HEK293 (cell line): Measurements from ENCODE around the gene EML1.

ENCODE experiments used
- CTCF ChIA-PET: fragments of 350-600 bp; formaldehyde crosslinking; extraction: SDS; loops from one replicate; lab custom pipeline; 2021; ENCODE audit warnings: antibody characterized with exemption; lab: Yijun Ruan, JAX
- POLR2A ChIA-PET: fragments of 300-600 bp; formaldehyde crosslinking; extraction: SDS; loops from one replicate; lab custom pipeline; 2020; ENCODE audit warnings: antibody characterized with exemption, inconsistent platforms; lab: Yijun Ruan, JAX
- H3K27ac ChIP-seq: fragments of 200-500 bp; sonication (Bioruptor generic); 2 replicates; pipeline ENCODE4 v1.5.1; 2014; ENCODE audit warnings: low read depth, low read length, control low read depth, inconsistent platforms; ENCODE audit errors: extremely low read depth
- H3K36me3 ChIP-seq, 2 experiments: fragments of 200-500 bp in 1 of 2; sonication (Bioruptor generic) in 1 of 2; 1 replicate in 1 of 2; 2 replicates in 1 of 2; pipeline ENCODE4 v1.5.1; 2014 to 2017; ENCODE audit warnings: inconsistent platforms in 2 of 2, low read length in 2 of 2; ENCODE audit not compliant: control insufficient read depth in 2 of 2, insufficient read depth in 1 of 2
- H3K4me1 ChIP-seq: fragments of 200-500 bp; sonication (Bioruptor generic); 2 replicates; pipeline ENCODE4 v1.5.1; 2014; ENCODE audit warnings: mild to moderate bottlenecking, low read length, inconsistent platforms; ENCODE audit not compliant: control insufficient read depth, insufficient read depth
- H3K4me3 ChIP-seq: 2 replicates; pipeline ENCODE4 v1.5.1; 2011; ENCODE audit warnings: low read depth, mild to moderate bottlenecking, control low read depth, low read length, moderate library complexity
- H3K9me3 ChIP-seq: fragments of 200-500 bp; sonication (Bioruptor generic); 2 replicates; pipeline ENCODE4 v1.5.1; 2014; ENCODE audit warnings: low read depth, low read length, inconsistent platforms; ENCODE audit not compliant: control insufficient read depth, insufficient read depth
- INSM2 ChIP-seq: fragments of 450-650 bp; formaldehyde crosslinking; IDR thresholded peaks from 2 replicates; pipeline ENCODE4 v1.5.1; 2016; ENCODE audit warnings: missing biosample characterization, missing genetic modification characterization
- OSR2 ChIP-seq: fragments of 450-650 bp; formaldehyde crosslinking; IDR thresholded peaks from 2 replicates; pipeline ENCODE4 v1.5.1; 2016; ENCODE audit warnings: missing biosample characterization, missing genetic modification characterization
- OVOL3 ChIP-seq: fragments of 450-650 bp; formaldehyde crosslinking; IDR thresholded peaks from 2 replicates; pipeline ENCODE4 v1.5.1; 2016; ENCODE audit warnings: missing biosample characterization, missing genetic modification characterization
- PBX3 ChIP-seq: sonication (generic); formaldehyde crosslinking; IDR thresholded peaks from 2 replicates; pipeline ENCODE4 v1.8.1; 2022; ENCODE audit warnings: mild to moderate bottlenecking, moderate library complexity, missing genetic modification reagents
- PRDM1 ChIP-seq: fragments of 450-650 bp; formaldehyde crosslinking; IDR thresholded peaks from 2 replicates; pipeline ENCODE4; 2016; ENCODE audit warnings: missing biosample characterization, missing genetic modification characterization
- PRDM6 ChIP-seq: fragments of 450-650 bp; formaldehyde crosslinking; IDR thresholded peaks from 2 replicates; pipeline ENCODE4 v1.5.1; 2017; ENCODE audit warnings: missing biosample characterization, missing genetic modification characterization
- SCRT1 ChIP-seq: fragments of 450-650 bp; formaldehyde crosslinking; IDR thresholded peaks from 2 replicates; pipeline ENCODE4 v1.5.1; 2016; ENCODE audit warnings: missing biosample characterization, missing genetic modification characterization, borderline replicate concordance
- SCRT2 ChIP-seq: fragments of 450-650 bp; formaldehyde crosslinking; IDR thresholded peaks from 2 replicates; pipeline ENCODE4 v1.5.1; 2016; ENCODE audit warnings: missing biosample characterization, missing genetic modification characterization
- TSHZ1 ChIP-seq: fragments of 450-650 bp; formaldehyde crosslinking; IDR thresholded peaks from 2 replicates; pipeline ENCODE4 v1.5.1; 2016; ENCODE audit warnings: missing biosample characterization, missing genetic modification characterization, borderline replicate concordance
- ZBTB8A ChIP-seq: fragments of 450-650 bp; formaldehyde crosslinking; IDR thresholded peaks from 2 replicates; pipeline ENCODE4 v1.5.1; 2016; ENCODE audit warnings: missing biosample characterization, missing genetic modification characterization
- ZNF138 ChIP-seq: fragments of 450-650 bp; formaldehyde crosslinking; IDR thresholded peaks from 2 replicates; pipeline ENCODE4 v1.5.1; 2016; ENCODE audit warnings: missing biosample characterization, missing genetic modification characterization, borderline replicate concordance
- ZNF335 ChIP-seq: fragments of 450-650 bp; formaldehyde crosslinking; conservative IDR thresholded peaks from 2 replicates; pipeline ENCODE4 v1.5.1; 2016; ENCODE audit warnings: missing biosample characterization, missing genetic modification characterization
- ZNF362 ChIP-seq: fragments of 450-650 bp; formaldehyde crosslinking; IDR thresholded peaks from 2 replicates; pipeline ENCODE4 v1.5.1; 2016; ENCODE audit warnings: missing biosample characterization, missing genetic modification characterization
- ZNF366 ChIP-seq: fragments of 450-650 bp; formaldehyde crosslinking; conservative IDR thresholded peaks from 2 replicates; pipeline ENCODE4 v1.5.1; 2016; ENCODE audit warnings: missing biosample characterization, missing genetic modification characterization
- ZNF629 ChIP-seq: fragments of 450-650 bp; formaldehyde crosslinking; IDR thresholded peaks from 2 replicates; pipeline ENCODE4 v1.5.1; 2017; ENCODE audit warnings: missing biosample characterization, missing genetic modification characterization
- ZNF654 ChIP-seq: fragments of 450-650 bp; formaldehyde crosslinking; IDR thresholded peaks from 2 replicates; pipeline ENCODE4 v1.5.1; 2016; ENCODE audit warnings: low read depth, missing biosample characterization, missing genetic modification characterization
- ZNF692 ChIP-seq: fragments of 450-650 bp; formaldehyde crosslinking; IDR thresholded peaks from 2 replicates; pipeline ENCODE4 v1.5.1; 2016; ENCODE audit warnings: missing biosample characterization, missing genetic modification characterization
- ZNF777 ChIP-seq: fragments of 450-650 bp; formaldehyde crosslinking; IDR thresholded peaks from 2 replicates; pipeline ENCODE4 v1.5.1; 2017; ENCODE audit warnings: missing biosample characterization, missing genetic modification characterization, borderline replicate concordance
- ZSCAN30 ChIP-seq: fragments of 450-650 bp; IDR thresholded peaks from 2 replicates; pipeline ENCODE4 v1.5.1; 2018; ENCODE audit warnings: missing biosample characterization, mild to moderate bottlenecking, missing genetic modification characterization, moderate library complexity
- ZXDB ChIP-seq: fragments of 450-650 bp; formaldehyde crosslinking; IDR thresholded peaks from 2 replicates; pipeline ENCODE4 v1.5.1; 2016; ENCODE audit warnings: missing biosample characterization, missing genetic modification characterization

The EML1 gene

GRCh38 chr14:99792551-99793212 lies 531 bp upstream of the EML1 start:
- Histone ChIP-seq H3K36me3 (no peaks in the 10 kb centered on the region), H3K27ac (no peak overlapping the region; the same call in 1 of the 2 replicates), H3K9me3 (no peaks in the 10 kb centered on the region), H3K4me1 (peaks cover 11% of the 10 kb centered on the region), H3K4me3 (peak overlapping the region; percentile 18)
- ChIA-PET POLR2A (interaction anchor here (0.8 kb wide), 1 partner anchor 30 kb away, joined by 3 read pairs; no protein-coding TSS in a partner anchor), CTCF (interaction anchor here (0.6 to 3.6 kb wide), 4 partner anchors 16 to 1858 kb away, joined by 3 to 13 read pairs (median 4); no protein-coding TSS in a partner anchor)
- no peak for TF ChIP-seq ZNF692 (tag by site-specific recombination)
- TF ChIP-seq ZBTB8A (tag by site-specific recombination): 0 out of 2 replicates have a peak, but pooled peaks have one; percentile 18
- TF ChIP-seq OVOL3 (tag by site-specific recombination): no peak
- TF ChIP-seq ZSCAN30: 0 out of 2 replicates have a peak, but pooled peaks have one; percentile 4

GRCh38 chr14:99794151-99794780 lies 1.1 kb downstream of the EML1 start:
- CTCF ChIA-PET: interaction anchor here (0.6 to 3.6 kb wide), 8 partner anchors 10 to 377 kb away, joined by 3 to 13 read pairs (median 4); no protein-coding TSS in a partner anchor
- peaks cover 17% of the 10 kb centered on the region for H3K4me1 ChIP-seq
- POLR2A ChIA-PET: no interaction called here

More at GRCh38 chr14:99794151-99794780, 1.1 kb downstream of the EML1 start:
- H3K4me3 ChIP-seq: peak overlapping the region; percentile 63
- no peaks in the 10 kb centered on the region for H3K9me3 ChIP-seq
- H3K27ac ChIP-seq: peak overlapping the region; percentile 90; the same call in 1 of the 2 replicates
- H3K36me3 ChIP-seq: no peaks in the 10 kb centered on the region
- 0 out of 2 replicates have a peak, but pooled peaks have one; percentile 23 for TF ChIP-seq TSHZ1
- peak; percentile 70 for TF ChIP-seq SCRT2 (tag by site-specific recombination)
- TF ChIP-seq ZNF138 (tag by site-specific recombination): no peak
- peak; percentile 79; the same call in 1 of the 2 replicates for TF ChIP-seq SCRT1
- TF ChIP-seq ZNF362 (tag by site-specific recombination): peak; percentile 85
- 0 out of 2 replicates have a peak, but pooled peaks have one; percentile 12 for TF ChIP-seq ZNF629 (tag by site-specific recombination)
- TF ChIP-seq PRDM1 (tag by site-specific recombination): peak; percentile 75
- TF ChIP-seq ZNF777 (tag by site-specific recombination): no peak
- TF ChIP-seq OSR2 (tag by site-specific recombination): 0 out of 2 replicates have a peak, but pooled peaks have one; percentile 35
- peak; percentile 38; the same call in 1 of the 2 replicates for TF ChIP-seq INSM2 (tag by site-specific recombination)
- TF ChIP-seq PRDM6 (tag by site-specific recombination): peak; percentile 92
- no peak for TF ChIP-seq ZNF654 (tag by site-specific recombination)
- TF ChIP-seq ZNF366 (tag by site-specific recombination): peak; percentile 27; the same call in 1 of the 2 replicates
- peak; percentile 23; the same call in 1 of the 2 replicates for TF ChIP-seq ZXDB (tag by site-specific recombination)
- peak; percentile 18; the same call in 1 of the 2 replicates for TF ChIP-seq ZNF335 (tag by site-specific recombination)
- no peak for TF ChIP-seq PBX3 (CRISPR knock-in tag)
